Measurements from ENCODE around the gene KCNA10.

GRCh38 chr1:110484801-110485200, 34.2 kb downstream of the KCNA10 start:
- TF ChIP-seq BHLHE40 (IDR thresholded peaks at IDR 0.05; ENCODE audit: borderline replicate concordance): no peak
- no peak for TF ChIP-seq SP1 (IDR thresholded peaks at IDR 0.05)
- TF ChIP-seq TARDBP (IDR thresholded peaks at IDR 0.05): no peak
- no peak for TF ChIP-seq PKNOX1 (IDR thresholded peaks at IDR 0.05)
- no peak for TF ChIP-seq ELF4 (IDR thresholded peaks at IDR 0.05)
- no peak for TF ChIP-seq ZNF384 (IDR thresholded peaks at IDR 0.05)
- TF ChIP-seq FOXK2 (IDR thresholded peaks at IDR 0.05): no peak
- no peak for TF ChIP-seq FOXM1 (IDR thresholded peaks at IDR 0.05; ENCODE audit: borderline replicate concordance)
